Measurements from ENCODE around the gene TBC1D3E.
"Not testable (repeated sequence)": the region's sequence is repeated elsewhere in the genome, so short reads cannot be mapped to it uniquely, and the experiment has no call there.

The TBC1D3E gene

DNA sequence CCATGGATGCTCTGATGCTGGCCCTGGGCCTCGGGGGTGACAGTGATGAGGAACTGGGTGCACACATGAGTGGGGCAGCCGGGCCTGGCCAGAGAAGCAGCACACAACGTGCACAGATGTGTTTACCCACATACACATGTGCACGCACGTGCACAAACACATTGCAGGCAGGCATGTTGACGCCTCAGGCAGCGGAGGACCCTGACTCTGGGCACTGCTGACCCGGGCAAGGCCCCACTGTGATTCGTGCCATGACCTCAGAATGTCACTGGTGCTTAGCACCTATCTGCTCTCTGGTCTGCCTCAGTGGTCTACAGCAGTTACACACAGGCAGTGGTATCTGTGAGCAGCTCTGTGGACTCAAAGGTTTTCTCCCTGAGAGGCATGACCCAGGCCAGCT lies at the start of gene TBC1D3E:
TBC1D3E (plus strand) TSS at position 301 of the 400 bp plus-strand sequence. CDS start 1,545 bp downstream, outside the sequence.
- DNase-seq (ENCODE audit: low read depth), result not testable (repeated sequence)

DNA sequence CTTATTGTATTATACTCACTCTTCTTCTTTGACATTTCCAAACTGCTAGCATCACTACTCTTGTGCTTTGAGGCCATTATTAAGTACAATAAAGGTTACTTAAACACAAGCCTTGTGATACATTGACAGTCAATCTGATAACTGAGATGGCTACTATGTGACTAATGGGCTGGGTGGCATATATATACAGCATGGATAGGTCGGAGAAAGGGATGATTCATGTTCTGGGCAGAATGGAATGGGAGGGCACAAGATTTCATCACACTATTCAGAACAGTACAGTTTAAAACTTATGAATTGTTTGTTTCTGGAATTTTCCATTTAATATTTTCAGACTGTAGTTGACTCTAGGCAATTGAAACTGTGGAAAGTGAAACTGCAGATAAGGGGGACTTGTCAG lies 40.4 kb upstream of the TBC1D3E start:
- not testable (repeated sequence) for DNase-seq (ENCODE audit: low read depth)

DNA sequence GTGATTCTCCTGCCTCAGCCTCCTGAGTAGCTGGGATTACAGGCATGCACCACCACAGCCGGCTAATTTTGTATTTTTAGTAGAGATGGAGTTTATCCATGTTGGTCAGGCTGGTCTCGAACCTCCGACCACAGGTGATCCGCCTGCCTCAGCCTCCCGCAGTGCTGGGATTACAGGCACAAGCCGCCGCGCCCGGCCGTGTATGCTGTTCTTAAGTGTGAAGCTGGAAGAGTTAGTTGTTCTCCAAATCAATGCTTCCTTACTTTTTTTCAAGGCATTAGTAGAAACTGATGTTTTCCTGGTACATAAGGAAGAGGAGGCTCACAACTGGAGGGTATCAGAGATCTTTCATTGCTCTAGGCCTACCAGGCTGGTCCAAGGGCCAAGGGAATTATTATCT lies 39.6 kb upstream of the TBC1D3E start:
- DNase-seq (ENCODE audit: low read depth), result not testable (repeated sequence)

DNA sequence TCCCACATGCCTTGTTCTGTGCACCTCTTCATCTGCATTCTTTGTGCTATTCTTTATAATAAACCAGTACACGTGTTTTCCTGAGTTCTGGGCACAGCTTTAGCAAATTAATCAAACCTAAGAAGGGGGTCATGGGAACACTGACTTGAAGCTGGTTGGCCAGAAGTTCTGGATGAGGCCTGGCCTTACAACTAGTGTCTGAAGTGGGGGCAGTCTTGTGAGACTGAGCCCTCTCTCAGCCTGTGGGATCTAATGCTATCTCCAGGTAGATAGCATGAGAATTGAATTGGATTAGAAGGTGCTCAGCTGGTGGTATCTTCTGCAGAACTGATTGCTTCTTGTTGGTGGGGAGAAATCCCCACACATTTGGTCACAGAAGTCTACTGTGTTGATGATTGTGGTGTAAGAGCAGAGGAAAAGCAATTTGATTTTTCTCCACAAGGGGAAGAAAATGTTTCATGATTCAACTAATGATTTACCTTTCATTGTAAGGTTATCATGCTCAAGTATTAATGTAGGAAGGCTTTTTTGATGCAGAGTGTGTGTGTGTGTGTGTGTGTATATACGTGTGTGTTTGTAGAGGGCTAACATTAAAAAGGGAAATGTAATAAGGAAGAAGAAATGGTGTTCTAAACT lies 33.6 kb upstream of the TBC1D3E start:
- DNase-seq (ENCODE audit: low read depth), result not testable (repeated sequence)

DNA sequence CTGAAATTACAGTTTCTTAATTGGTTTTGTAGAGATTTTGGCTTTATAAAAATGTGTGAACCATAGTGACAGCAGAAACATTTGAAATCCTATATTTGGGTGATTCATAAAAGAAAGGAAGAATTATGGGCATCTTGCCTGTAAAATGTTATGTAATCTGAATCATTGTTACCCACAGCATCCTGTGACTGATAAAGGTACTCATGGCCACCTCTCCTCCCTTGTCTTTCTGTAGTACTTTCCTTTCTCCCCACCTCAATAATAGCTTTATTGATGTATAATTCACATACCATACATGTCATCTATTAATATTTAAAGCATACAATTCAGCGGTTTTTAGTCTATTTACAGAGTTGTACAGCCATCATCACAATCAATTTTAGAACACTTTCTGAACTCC lies 28.5 kb upstream of the TBC1D3E start:
- not testable (repeated sequence) for DNase-seq (ENCODE audit: low read depth)

DNA sequence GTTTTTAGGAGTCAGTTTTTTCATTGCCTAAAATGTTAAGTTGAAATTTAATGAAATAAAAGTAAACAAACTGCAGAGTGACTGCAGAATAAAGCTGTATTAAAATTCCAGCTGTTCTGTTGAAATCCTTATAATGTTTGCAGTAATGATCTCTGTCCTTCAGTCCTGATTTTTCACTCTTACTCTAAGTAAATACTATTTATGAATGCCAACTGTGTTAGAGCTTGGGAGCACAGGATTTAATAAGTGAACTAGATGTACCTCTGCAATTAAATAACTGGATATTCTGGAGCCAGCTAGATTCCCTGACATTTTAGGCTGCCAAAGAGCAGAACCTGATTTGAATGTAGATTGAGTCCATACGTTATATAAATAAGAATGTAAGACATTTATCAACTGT lies 7.9 kb upstream of the TBC1D3E start:
- not testable (repeated sequence) for DNase-seq (ENCODE audit: low read depth)

DNA sequence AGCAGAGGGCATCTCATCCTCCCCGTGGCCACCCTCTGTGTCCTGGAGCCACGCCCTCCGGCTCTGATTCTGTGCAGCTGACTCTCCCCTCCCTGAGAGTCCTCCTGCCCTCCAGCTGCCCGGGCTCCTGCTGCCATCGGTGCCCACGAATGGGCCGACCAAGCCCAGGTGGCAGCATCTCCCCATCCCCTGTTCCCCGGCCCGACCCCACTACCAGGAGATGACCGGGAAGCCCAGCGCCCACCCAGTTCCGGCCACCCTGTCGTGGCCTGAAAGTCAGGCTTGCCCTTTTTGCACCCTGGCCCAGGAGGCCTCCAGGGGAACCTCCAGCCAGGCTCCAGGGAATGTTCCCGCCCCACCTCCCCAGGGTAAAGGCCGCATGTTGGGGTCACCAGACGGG lies 7.1 kb downstream of the TBC1D3E start:
- DNase-seq (ENCODE audit: low read depth), result not testable (repeated sequence)
